ENCODE results near the gene CDK6.

The CDK6 gene

DNA sequence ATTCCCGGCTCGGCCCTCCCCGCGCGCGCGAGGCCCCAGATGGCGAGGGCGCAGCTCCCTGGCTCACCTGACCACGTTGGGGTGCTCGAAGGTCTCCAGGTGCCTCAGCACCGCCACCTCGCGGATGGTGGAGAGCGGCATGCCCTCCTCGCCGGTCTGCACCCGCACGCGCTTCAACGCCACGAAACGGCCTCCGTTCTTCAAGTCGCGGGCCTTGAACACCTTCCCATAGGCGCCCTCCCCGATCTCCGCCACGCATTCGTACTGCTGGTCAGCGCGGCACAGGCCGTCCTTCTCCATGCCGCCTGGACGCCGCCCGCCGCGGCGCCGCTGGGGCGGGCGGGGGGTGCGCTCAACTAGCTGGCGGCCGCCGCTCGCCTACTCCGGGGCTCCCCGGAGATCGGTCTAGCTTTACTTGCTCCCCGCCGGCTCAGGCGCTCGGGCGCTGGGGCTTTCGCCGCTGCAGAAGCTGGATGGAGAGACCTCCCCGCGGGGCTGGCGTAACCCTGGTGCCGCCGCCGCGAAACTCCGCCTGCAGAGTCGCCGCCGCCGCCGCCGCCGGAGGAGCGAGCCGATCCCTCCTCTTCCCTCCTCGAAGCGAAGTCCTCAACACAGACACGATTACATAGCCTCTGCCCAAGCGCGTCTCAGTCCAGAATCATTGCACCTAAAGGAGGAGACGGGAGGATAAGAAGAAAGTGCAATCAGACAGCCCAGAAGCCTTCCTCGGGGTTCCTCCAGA, 3.2 kb downstream of the CDK6 start:
- Histone ChIP-seq H2BK15ac (ENCODE audit: low read length) (peak overlapping the region; percentile 89), H3K4me1 (ENCODE audit: control insufficient read depth in 2 of 2, insufficient read depth in 1 of 2, low read depth in 1 of 2, low read length in 2 of 2) (peaks cover 5 to 10% of the 10 kb centered on the region in 2 donors), H3K9me3 (replicated peaks in 1 of 2; ENCODE audit: control insufficient read depth in 2 of 2, insufficient read depth in 1 of 2, low read depth in 1 of 2, low read length in 2 of 2) (peaks cover 0 to 20% of the 10 kb centered on the region in 2 donors), H3K4me3 (ENCODE audit: low read length in 2 of 2) (peak overlapping the region; percentile 72 to 91), H3K79me1 (ENCODE audit: low read depth, low read length) (no peaks in the 10 kb centered on the region), H2BK12ac (ENCODE audit: low read length) (no peak overlapping the region), H4K91ac (ENCODE audit: low read depth, low read length, poor library complexity) (no peak overlapping the region), H3K14ac (ENCODE audit: low read length) (peak overlapping the region; percentile 75), H3K18ac (ENCODE audit: low read length) (peak overlapping the region; percentile 96), H2BK5ac (ENCODE audit: low read length) (peak overlapping the region; percentile 30), H3K4me2 (ENCODE audit: insufficient read depth, low read length, poor library complexity, severe bottlenecking) (peak overlapping the region; percentile 97), H4K8ac (ENCODE audit: low read depth, low read length) (no peak overlapping the region), H2AFZ (ENCODE audit: low read length) (peak overlapping the region; percentile 96), H3K23ac (ENCODE audit: low read depth, low read length, poor library complexity) (peak overlapping the region; percentile 65), H3K27ac (replicated peaks; ENCODE audit: low read length) (peak overlapping the region; percentile 74), H3K4ac (ENCODE audit: low read length) (no peak overlapping the region), H2AK5ac (ENCODE audit: low read depth, low read length) (no peak overlapping the region), H2BK120ac (ENCODE audit: low read depth, low read length) (peak overlapping the region; percentile 72), H3K9ac (ENCODE audit: low read depth, low read length, poor library complexity) (peak overlapping the region; percentile 91), H3K27me3 (ENCODE audit: control insufficient read depth in 3 of 3, insufficient read depth in 3 of 3, low read depth in 1 of 3, low read length in 3 of 3) (peaks cover 0 to 13% (median 0%) of the 10 kb centered on the region in 3 experiments), H3K36me3 (replicated peaks in 1 of 2; ENCODE audit: control insufficient read depth in 2 of 2, insufficient read depth in 2 of 2, low read length in 2 of 2) (peaks cover 0 to 40% of the 10 kb centered on the region in 2 donors)
- no CpG with 5 or more reads among the region's 83 CpGs for WGBS, 2 donors (ENCODE audit: extremely low coverage in 2 of 2, insufficient read length in 2 of 2, insufficient replicate concordance in 1 of 2)
- DNase-seq (ENCODE audit: low spot score) = peak; percentile 60

DNA sequence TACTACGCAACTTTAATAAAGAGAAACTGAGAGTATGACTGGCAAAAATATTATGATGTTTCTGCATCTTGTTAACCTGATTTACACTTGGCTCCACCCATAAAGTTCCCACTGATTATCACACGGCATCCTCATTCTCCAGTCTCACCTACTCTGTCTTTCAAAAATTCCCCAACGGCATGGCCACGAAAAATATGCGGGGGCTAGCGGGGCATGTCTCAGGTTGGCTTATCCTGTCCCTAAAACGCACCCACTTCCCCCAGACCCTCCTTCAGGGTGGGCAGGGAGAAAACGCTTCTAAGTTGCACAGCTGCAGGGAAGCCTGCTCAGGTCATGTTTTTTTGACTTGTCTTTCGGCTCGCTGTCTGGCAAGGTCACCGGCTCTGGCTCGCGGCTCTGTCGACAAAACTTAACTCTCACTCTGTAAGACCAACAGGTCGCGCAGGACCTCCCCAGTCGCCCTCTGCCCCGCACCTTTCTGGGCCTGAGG, 3.8 kb downstream of the CDK6 start:
- peak overlapping the region; percentile 84 for H3K18ac ChIP-seq (ENCODE audit: low read length)
- peak overlapping the region; percentile 91 for H3K9ac ChIP-seq (ENCODE audit: low read depth, low read length, poor library complexity)
- peaks cover 0 to 44% of the 10 kb centered on the region in 2 donors for H3K36me3 ChIP-seq (replicated peaks in 1 of 2; ENCODE audit: control insufficient read depth in 2 of 2, insufficient read depth in 2 of 2, low read length in 2 of 2)
- no peak overlapping the region for H3K27ac ChIP-seq (replicated peaks; ENCODE audit: low read length)
- H3K4me2 ChIP-seq (ENCODE audit: insufficient read depth, low read length, poor library complexity, severe bottlenecking) = peak overlapping the region; percentile 97
- H3K79me1 ChIP-seq (ENCODE audit: low read depth, low read length) = no peaks in the 10 kb centered on the region
- peak overlapping the region; percentile 96 for H2AFZ ChIP-seq (ENCODE audit: low read length)
- peak overlapping the region; percentile 30 for H2BK5ac ChIP-seq (ENCODE audit: low read length)
- WGBS, 2 donors (ENCODE audit: extremely low coverage in 2 of 2, insufficient read length in 2 of 2, insufficient replicate concordance in 1 of 2) = no CpG with 5 or more reads among the region's 18 CpGs
- no peak overlapping the region for H2BK120ac ChIP-seq (ENCODE audit: low read depth, low read length)
- H3K4me1 ChIP-seq (ENCODE audit: control insufficient read depth in 2 of 2, insufficient read depth in 1 of 2, low read depth in 1 of 2, low read length in 2 of 2) = peaks cover 5 to 10% of the 10 kb centered on the region in 2 donors
- peak overlapping the region; percentile 72 to 91 for H3K4me3 ChIP-seq (ENCODE audit: low read length in 2 of 2)
- no peak overlapping the region for H3K14ac ChIP-seq (ENCODE audit: low read length)
- H4K91ac ChIP-seq (ENCODE audit: low read depth, low read length, poor library complexity) = no peak overlapping the region
- H4K8ac ChIP-seq (ENCODE audit: low read depth, low read length) = no peak overlapping the region
- peak overlapping the region; percentile 65 for H3K23ac ChIP-seq (ENCODE audit: low read depth, low read length, poor library complexity)
- no peak overlapping the region for H3K4ac ChIP-seq (ENCODE audit: low read length)
- no peak overlapping the region for H2BK15ac ChIP-seq (ENCODE audit: low read length)
- H2AK5ac ChIP-seq (ENCODE audit: low read depth, low read length) = no peak overlapping the region
- H3K9me3 ChIP-seq (replicated peaks in 1 of 2; ENCODE audit: control insufficient read depth in 2 of 2, insufficient read depth in 1 of 2, low read depth in 1 of 2, low read length in 2 of 2) = peaks cover 0 to 20% of the 10 kb centered on the region in 2 donors
- no peak for DNase-seq (ENCODE audit: low spot score)
- peaks cover 0 to 13% (median 0%) of the 10 kb centered on the region in 3 experiments for H3K27me3 ChIP-seq (ENCODE audit: control insufficient read depth in 3 of 3, insufficient read depth in 3 of 3, low read depth in 1 of 3, low read length in 3 of 3)
- H2BK12ac ChIP-seq (ENCODE audit: low read length) = no peak overlapping the region

DNA sequence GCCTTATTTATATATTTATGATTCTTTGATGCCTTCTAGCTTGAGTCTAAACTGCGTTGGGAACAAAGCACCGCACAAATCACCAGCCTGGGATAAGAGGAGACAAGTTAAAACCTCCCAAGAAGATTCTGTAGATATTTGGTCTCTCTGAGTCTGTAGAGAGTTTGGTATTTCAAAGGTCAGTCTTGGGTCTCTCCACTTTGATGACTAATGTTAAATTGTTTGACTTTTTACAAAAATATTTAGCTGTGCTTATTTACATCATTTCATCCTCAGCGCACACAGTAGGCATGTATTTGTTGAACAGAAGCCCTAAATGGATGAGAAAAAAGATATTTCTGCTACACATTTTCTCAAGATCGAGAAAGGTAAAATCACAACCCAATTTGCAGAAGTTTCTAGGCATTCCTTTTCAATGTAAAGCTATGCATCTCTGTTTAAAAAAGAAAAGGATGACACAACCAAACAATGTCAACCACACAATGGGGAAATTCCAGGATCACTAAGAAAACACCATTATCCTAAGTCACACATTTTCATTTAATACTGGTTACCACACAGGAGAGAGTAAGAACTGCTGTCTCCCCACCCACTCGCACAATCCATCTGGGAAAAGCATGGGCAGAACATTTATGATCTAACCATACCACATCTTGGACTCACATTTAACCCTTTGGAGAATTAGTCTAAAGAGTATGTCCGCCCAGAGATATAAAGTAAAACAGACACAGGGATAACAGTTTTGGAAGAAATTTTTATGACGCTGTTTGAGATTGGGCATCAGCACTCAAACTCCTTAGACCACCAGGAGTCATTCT, 4.4 kb downstream of the CDK6 start:
- H3K27ac ChIP-seq (replicated peaks; ENCODE audit: low read length) = no peak overlapping the region
- no peaks in the 10 kb centered on the region for H3K79me1 ChIP-seq (ENCODE audit: low read depth, low read length)
- no peak for DNase-seq (ENCODE audit: low spot score)
- peaks cover 0 to 20% of the 10 kb centered on the region in 2 donors for H3K9me3 ChIP-seq (replicated peaks in 1 of 2; ENCODE audit: control insufficient read depth in 2 of 2, insufficient read depth in 1 of 2, low read depth in 1 of 2, low read length in 2 of 2)
- H3K4me2 ChIP-seq (ENCODE audit: insufficient read depth, low read length, poor library complexity, severe bottlenecking) = no peak overlapping the region
- no peak overlapping the region for H2BK12ac ChIP-seq (ENCODE audit: low read length)
- no CpG with 5 or more reads among the region's 7 CpGs for WGBS, 2 donors (ENCODE audit: extremely low coverage in 2 of 2, insufficient read length in 2 of 2, insufficient replicate concordance in 1 of 2)
- no peak overlapping the region for H2AK5ac ChIP-seq (ENCODE audit: low read depth, low read length)
- H3K4ac ChIP-seq (ENCODE audit: low read length) = no peak overlapping the region
- H2BK15ac ChIP-seq (ENCODE audit: low read length) = no peak overlapping the region
- H3K14ac ChIP-seq (ENCODE audit: low read length) = no peak overlapping the region
- H2BK120ac ChIP-seq (ENCODE audit: low read depth, low read length) = no peak overlapping the region
- no peak overlapping the region for H3K23ac ChIP-seq (ENCODE audit: low read depth, low read length, poor library complexity)
- peaks cover 0 to 44% of the 10 kb centered on the region in 2 donors for H3K36me3 ChIP-seq (replicated peaks in 1 of 2; ENCODE audit: control insufficient read depth in 2 of 2, insufficient read depth in 2 of 2, low read length in 2 of 2)
- peaks cover 0 to 11% (median 0%) of the 10 kb centered on the region in 3 experiments for H3K27me3 ChIP-seq (ENCODE audit: control insufficient read depth in 3 of 3, insufficient read depth in 3 of 3, low read depth in 1 of 3, low read length in 3 of 3)
- no peak overlapping the region for H2AFZ ChIP-seq (ENCODE audit: low read length)
- H2BK5ac ChIP-seq (ENCODE audit: low read length) = no peak overlapping the region
- H3K4me3 ChIP-seq (ENCODE audit: low read length in 2 of 2) = peak overlapping the region in 1 of 2 donors; percentile 72
- H3K4me1 ChIP-seq (ENCODE audit: control insufficient read depth in 2 of 2, insufficient read depth in 1 of 2, low read depth in 1 of 2, low read length in 2 of 2) = peaks cover 5 to 10% of the 10 kb centered on the region in 2 donors
- no peak overlapping the region for H4K8ac ChIP-seq (ENCODE audit: low read depth, low read length)
- H4K91ac ChIP-seq (ENCODE audit: low read depth, low read length, poor library complexity) = no peak overlapping the region
- H3K9ac ChIP-seq (ENCODE audit: low read depth, low read length, poor library complexity) = no peak overlapping the region
- no peak overlapping the region for H3K18ac ChIP-seq (ENCODE audit: low read length)

Data from neuronal stem cell (in vitro differentiated cells).